PC-9 (cell line): ENCODE measurements around the gene AVPI1.

Experiments used
- CTCF ChIP-seq: fragments of 200-600 bp; sonication (generic); conservative IDR thresholded peaks from 2 replicates; pipeline ENCODE4 v1.6.1; 2017; ENCODE audit warnings: mixed run types, antibody characterized with exemption, mild to moderate bottlenecking, moderate library complexity
- EZH2 ChIP-seq: fragments of 200-600 bp; sonication (generic); IDR thresholded peaks from 2 replicates; pipeline ENCODE4 v1.8.0; 2017; ENCODE audit warnings: antibody characterized with exemption, low read depth

- TF ChIP-seq CTCF (no peak), EZH2 (no peak)
Measured at GRCh38 chr10:97714401-97715258, 27.6 kb upstream of the AVPI1 start.
